CD4-positive, alpha-beta memory T cell (primary cell): Measurements from ENCODE around the gene AMPD1. TPM values are rescaled to one million over a fixed set of nuclear protein-coding genes. Genes with fewer than 3 reads are reported as not detected.

Experiments
- CTCF ChIA-PET: fragments of 350-600 bp; sonication (Branson Sonifier 250); formaldehyde crosslinking; loops from one replicate; lab custom pipeline; 2021; ENCODE audit warnings: inconsistent platforms; ENCODE audit not compliant: partially characterized antibody; lab: Charles Lee
- POLR2A ChIA-PET: fragments of 350-600 bp; sonication (Branson Sonifier 250); formaldehyde crosslinking; loops from one replicate; lab custom pipeline; 2021; ENCODE audit not compliant: partially characterized antibody; lab: Charles Lee
- DNase-seq, 5 donors: peaks; one replicate each; pipeline versions ENCODE4 v3.0.0 to v3.0.0-alpha.2; 2020 to 2022; ENCODE audit warnings: mixed read lengths in 1 of 5
- H3K27ac ChIP-seq: one replicate; pipeline ENCODE4 v1.7.0; 2013; ENCODE audit warnings: low read depth, low read length
- H3K27me3 ChIP-seq: 2 replicates; pipeline ENCODE4 v1.7.0; 2013; ENCODE audit warnings: mild to moderate bottlenecking, low read length, moderate library complexity; ENCODE audit not compliant: insufficient read depth
- H3K36me3 ChIP-seq: 2 replicates; pipeline ENCODE4 v1.7.0; 2013; ENCODE audit warnings: mild to moderate bottlenecking, low read length, moderate library complexity; ENCODE audit not compliant: insufficient read depth
- H3K4me1 ChIP-seq: 2 replicates; pipeline ENCODE4 v1.7.0; 2013; ENCODE audit warnings: mild to moderate bottlenecking, low read length, moderate library complexity; ENCODE audit not compliant: insufficient read depth
- H3K4me3 ChIP-seq, 2 donors: one replicate each; pipeline ENCODE4 v1.7.0; 2013; ENCODE audit warnings: low read length in 2 of 2, mild to moderate bottlenecking in 1 of 2
- H3K9me3 ChIP-seq, 2 donors: one replicate each; pipeline ENCODE4 v1.7.0; 2013; ENCODE audit warnings: low read length in 2 of 2, control low read depth in 1 of 2; ENCODE audit not compliant: control insufficient read depth in 1 of 2
- H3K27ac Mint-ChIP-seq, 7 donors: one replicate each; pipeline ENCODE4 v1.8.0; 2020 to 2021; ENCODE audit warnings: mixed read lengths in 7 of 7, mild to moderate bottlenecking in 6 of 7, inconsistent platforms in 3 of 7, moderate library complexity in 3 of 7
- H3K27me3 Mint-ChIP-seq, 2 donors: one replicate each; pipeline ENCODE4 v1.8.0; 2020 to 2021; ENCODE audit warnings: mixed read lengths in 2 of 2
- H3K36me3 Mint-ChIP-seq, 2 donors: one replicate each; pipeline ENCODE4 v1.8.0; 2020 to 2021; ENCODE audit warnings: mixed read lengths in 2 of 2, inconsistent platforms in 1 of 2, mild to moderate bottlenecking in 1 of 2
- H3K4me1 Mint-ChIP-seq, 4 donors: one replicate each; pipeline ENCODE4 v1.8.0; 2020 to 2021; ENCODE audit warnings: mixed read lengths in 4 of 4, mild to moderate bottlenecking in 1 of 4
- H3K4me3 Mint-ChIP-seq, 8 donors: one replicate each; pipeline ENCODE4 v1.8.0; 2020 to 2021; ENCODE audit warnings: mixed read lengths in 8 of 8, mild to moderate bottlenecking in 7 of 8, moderate library complexity in 6 of 8, inconsistent platforms in 3 of 8
- H3K9me3 Mint-ChIP-seq, 8 donors: one replicate each; pipeline ENCODE4 v1.8.0; 2020 to 2021; ENCODE audit warnings: mixed read lengths in 8 of 8, mild to moderate bottlenecking in 5 of 8, inconsistent platforms in 3 of 8, moderate library complexity in 1 of 8
- intact Hi-C: fragments of 100-400 bp; cut with micrococcal nuclease; formaldehyde crosslinking; loops from one replicate; pipeline ENCODE4 v1.15.1; 2023
- polyA plus RNA-seq, 2 donors: library from polyadenylated mRNA; unstranded; fragments of 300-500 nt; fragmentation: Illumina TruSeq; gene quantifications; one replicate each; pipeline ENCODE4 v1.2.3, GENCODE V29; 2021
- total RNA-seq, 2 experiments: library from RNA; stranded (reverse); gene quantifications; one replicate each; pipeline ENCODE4 v1.2.3, GENCODE V29; 2021

AMPD1 gene
- total and polyA plus RNA-seq, 4 experiments from 2014 or later: not detected

GRCh38 chr1:114690148-114690547 is 5.2 kb downstream of the AMPD1 start:
- CTCF ChIA-PET: no interaction called here
- no peak for DNase-seq
- no peak overlapping the region for H3K27ac ChIP-seq
- no peaks in the 10 kb centered on the region for H3K9me3 Mint-ChIP-seq
- no peak overlapping the region for H3K4me3 ChIP-seq
- no peaks in the 10 kb centered on the region for H3K27me3 ChIP-seq
- H3K4me1 ChIP-seq: no peaks in the 10 kb centered on the region
- POLR2A ChIA-PET: no interaction called here
- intact Hi-C loops: no loop called here
- no peaks in the 10 kb centered on the region for H3K36me3 ChIP-seq
- H3K36me3 Mint-ChIP-seq: no peaks in the 10 kb centered on the region
- H3K4me1 Mint-ChIP-seq: no peaks in the 10 kb centered on the region
- H3K4me3 Mint-ChIP-seq: no peak overlapping the region
- H3K27me3 Mint-ChIP-seq: peaks cover 17 to 30% of the 10 kb centered on the region in 2 donors
- no peak overlapping the region for H3K27ac Mint-ChIP-seq
- H3K9me3 ChIP-seq: no peaks in the 10 kb centered on the region

- ChIA-PET POLR2A (no interaction called here), CTCF (no interaction called here)
- no peak overlapping the region for H3K4me3 ChIP-seq
- Mint-ChIP-seq H3K27me3 (peaks cover 20 to 33% of the 10 kb centered on the region in 2 donors), H3K4me1 (no peaks in the 10 kb centered on the region), H3K27ac (no peak overlapping the region), H3K9me3 (no peaks in the 10 kb centered on the region), H3K4me3 (no peak overlapping the region), H3K36me3 (no peaks in the 10 kb centered on the region)
- no peak overlapping the region for H3K27ac ChIP-seq
- DNase-seq: no peak
- intact Hi-C loops: no loop called here
- H3K4me1 ChIP-seq: no peaks in the 10 kb centered on the region
- H3K27me3 ChIP-seq: no peaks in the 10 kb centered on the region
- no peaks in the 10 kb centered on the region for H3K9me3 ChIP-seq
- no peaks in the 10 kb centered on the region for H3K36me3 ChIP-seq
These were observed 6.8 kb downstream of the AMPD1 start for GRCh38 chr1:114688526-114688925.

- POLR2A ChIA-PET: no interaction called here
These were observed 9.5 kb downstream of the AMPD1 start for GRCh38 chr1:114685851-114686250.

GRCh38 chr1:114677691-114678090 is 17.7 kb downstream of the AMPD1 start:
- Histone ChIP-seq H3K36me3 (no peaks in the 10 kb centered on the region), H3K4me3 (no peak overlapping the region), H3K27me3 (no peaks in the 10 kb centered on the region), H3K9me3 (no peaks in the 10 kb centered on the region), H3K4me1 (no peaks in the 10 kb centered on the region), H3K27ac (no peak overlapping the region)
- no peak overlapping the region for H3K27ac Mint-ChIP-seq
- H3K36me3 Mint-ChIP-seq: no peaks in the 10 kb centered on the region
- no peaks in the 10 kb centered on the region for H3K4me1 Mint-ChIP-seq
- POLR2A ChIA-PET: no interaction called here
- peaks cover 18 to 27% of the 10 kb centered on the region in 2 donors for H3K27me3 Mint-ChIP-seq
- intact Hi-C loops: no loop called here
- no peak for DNase-seq
- H3K9me3 Mint-ChIP-seq: no peaks in the 10 kb centered on the region
- CTCF ChIA-PET: no interaction called here
- H3K4me3 Mint-ChIP-seq: no peak overlapping the region

More at GRCh38 chr1:114685851-114686250, 9.5 kb downstream of the AMPD1 start:
- Histone ChIP-seq H3K27ac (no peak overlapping the region), H3K27me3 (no peaks in the 10 kb centered on the region), H3K36me3 (no peaks in the 10 kb centered on the region), H3K4me3 (no peak overlapping the region), H3K9me3 (no peaks in the 10 kb centered on the region), H3K4me1 (no peaks in the 10 kb centered on the region)
- CTCF ChIA-PET: no interaction called here
- intact Hi-C loops: no loop called here
- no peak for DNase-seq
- Mint-ChIP-seq H3K27me3 (peaks cover 24 to 33% of the 10 kb centered on the region in 2 donors), H3K9me3 (no peaks in the 10 kb centered on the region), H3K4me1 (no peaks in the 10 kb centered on the region), H3K36me3 (no peaks in the 10 kb centered on the region), H3K27ac (no peak overlapping the region), H3K4me3 (no peak overlapping the region)

- no peaks in the 10 kb centered on the region for H3K9me3 Mint-ChIP-seq
- H3K4me1 ChIP-seq: no peaks in the 10 kb centered on the region
- CTCF ChIA-PET: interaction anchor here (1.1 kb wide), 1 partner anchor 11 kb away, joined by 3 read pairs; no protein-coding TSS in a partner anchor
- no peak for DNase-seq
- H3K27me3 ChIP-seq: no peaks in the 10 kb centered on the region
- no peak overlapping the region for H3K4me3 ChIP-seq
- no peak overlapping the region for H3K4me3 Mint-ChIP-seq
- intact Hi-C loops: no loop called here
- no peak overlapping the region for H3K27ac ChIP-seq
- peaks cover 0 to 2% (median 0%) of the 10 kb centered on the region in 4 donors for H3K4me1 Mint-ChIP-seq
- H3K27me3 Mint-ChIP-seq: peaks cover 17 to 28% of the 10 kb centered on the region in 2 donors
- H3K9me3 ChIP-seq: no peaks in the 10 kb centered on the region
- H3K27ac Mint-ChIP-seq: no peak overlapping the region
- H3K36me3 ChIP-seq: no peaks in the 10 kb centered on the region
- no peaks in the 10 kb centered on the region for H3K36me3 Mint-ChIP-seq
- POLR2A ChIA-PET: no interaction called here
These were observed 19.2 kb downstream of the AMPD1 start for GRCh38 chr1:114676115-114676514.

- ChIA-PET CTCF (interaction anchor here (0.5 to 2.0 kb wide), 7 partner anchors 23 to 693 kb away, joined by 3 to 5 read pairs (median 4); partner anchors contain the start of genes AMPD1, BCAS2 and OLFML3), POLR2A (no interaction called here)
- H3K27me3 Mint-ChIP-seq: peaks cover 3 to 8% of the 10 kb centered on the region in 2 donors
- peaks cover 6 to 14% (median 10%) of the 10 kb centered on the region in 4 donors for H3K4me1 Mint-ChIP-seq
- no peak overlapping the region for H3K4me3 Mint-ChIP-seq
- Histone ChIP-seq H3K4me3 (no peak overlapping the region), H3K36me3 (no peaks in the 10 kb centered on the region), H3K9me3 (no peaks in the 10 kb centered on the region), H3K4me1 (peaks cover 7% of the 10 kb centered on the region), H3K27me3 (no peaks in the 10 kb centered on the region), H3K27ac (no peak overlapping the region)
- H3K27ac Mint-ChIP-seq: no peak overlapping the region
- intact Hi-C loops: loop anchor here (2.0 kb wide), 1 partner anchor 45 kb away; the partner anchor contains the start of gene NRAS
- DNase-seq: no peak
- H3K9me3 Mint-ChIP-seq: no peaks in the 10 kb centered on the region
- peaks cover 0 to 2% of the 10 kb centered on the region in 2 donors for H3K36me3 Mint-ChIP-seq
These were observed 23.4 kb downstream of the AMPD1 start for GRCh38 chr1:114671939-114672275.

GRCh38 chr1:114671011-114671938 is 24.1 kb downstream of the AMPD1 start:
- H3K36me3 Mint-ChIP-seq: peaks cover 0 to 2% of the 10 kb centered on the region in 2 donors
- DNase-seq: peak in 4 of 5 donors; percentile 19 to 38 (median 23)

More at GRCh38 chr1:114671011-114671938, 24.1 kb downstream of the AMPD1 start:
- no peak overlapping the region for H3K27ac ChIP-seq
- Mint-ChIP-seq H3K27ac (no peak overlapping the region), H3K27me3 (peaks cover 3 to 6% of the 10 kb centered on the region in 2 donors), H3K4me3 (peak overlapping the region in 6 of 8 donors; percentile 6 to 96 (median 78)), H3K4me1 (peaks cover 6 to 14% (median 10%) of the 10 kb centered on the region in 4 donors), H3K9me3 (no peaks in the 10 kb centered on the region)
- peaks cover 7% of the 10 kb centered on the region for H3K4me1 ChIP-seq
- H3K9me3 ChIP-seq: no peaks in the 10 kb centered on the region
- H3K27me3 ChIP-seq: no peaks in the 10 kb centered on the region
- POLR2A ChIA-PET: interaction anchor here (0.9 kb wide), 1 partner anchor 45 kb away, joined by 6 read pairs; no protein-coding TSS in a partner anchor
- no peaks in the 10 kb centered on the region for H3K36me3 ChIP-seq
- H3K4me3 ChIP-seq: no peak overlapping the region
- intact Hi-C loops: loop anchor here (2.0 kb wide), 1 partner anchor 46 kb away; the partner anchor contains the start of gene NRAS
- CTCF ChIA-PET: interaction anchor here (0.7 to 2.0 kb wide), 6 partner anchors 24 to 329 kb away, joined by 3 to 7 read pairs (median 4); partner anchors contain the start of genes AMPD1 and BCAS2
